Measurements from ENCODE around the gene MTFR1L. TPM values are rescaled to one million over a fixed set of nuclear protein-coding genes. Genes with fewer than 3 reads are reported as not detected.

The MTFR1L gene
- polyA plus RNA-seq, 5 donors, result 71.4 to 89.1 (median 77.6) TPM

- DNase-seq, result peak; percentile 84 to 85
These were observed 39.4 kb downstream of the MTFR1L start, which contains the start of gene AUNIP for GRCh38 chr1:25858906-25859789. TSS of gene AUNIP (minus strand) at chr1:25859457. CDS start at chr1:25859357, 100 bp downstream.

GRCh38 chr1:25861316-25862286, 41.8 kb downstream of the MTFR1L start:
- DNase-seq, result no peak

- DNase-seq, result no peak
These were observed 43.2 kb downstream of the MTFR1L start for GRCh38 chr1:25862785-25863485.

- no peak for DNase-seq
These were observed 43.9 kb downstream of the MTFR1L start for GRCh38 chr1:25863486-25864262.

- DNase-seq, result no peak
These were observed 44.7 kb downstream of the MTFR1L start for GRCh38 chr1:25864434-25864833.

GRCh38 chr1:25866288-25866687, 46.5 kb downstream of the MTFR1L start:
- DNase-seq, result no peak

- DNase-seq, result no peak
These were observed 47.6 kb downstream of the MTFR1L start for GRCh38 chr1:25867210-25867991.

GRCh38 chr1:25869909-25870606, 50.3 kb downstream of the MTFR1L start:
- no peak for DNase-seq

- no peak for DNase-seq
These were observed 50.9 kb downstream of the MTFR1L start for GRCh38 chr1:25870614-25871013.

- DNase-seq, result no peak
These were observed 51.4 kb downstream of the MTFR1L start for GRCh38 chr1:25871086-25871703.

GRCh38 chr1:25871704-25872494, 52.1 kb downstream of the MTFR1L start:
- no peak for DNase-seq

GRCh38 chr1:25872713-25873112, 53.0 kb downstream of the MTFR1L start:
- no peak for DNase-seq

- DNase-seq, result no peak
These were observed 53.4 kb downstream of the MTFR1L start for GRCh38 chr1:25873120-25873519.

GRCh38 chr1:25874209-25874608, 54.5 kb downstream of the MTFR1L start:
- no peak for DNase-seq

GRCh38 chr1:25874635-25875153, 54.9 kb downstream of the MTFR1L start:
- DNase-seq, result no peak

GRCh38 chr1:25875154-25875855, 55.6 kb downstream of the MTFR1L start, which contains the start of gene PAQR7:
TSS of gene PAQR7 (minus strand) at chr1:25875708. CDS start at chr1:25863839, 11,869 bp downstream.
- DNase-seq, result peak; percentile 79 to 82
